HG03064 (cell line): ENCODE data around the gene TLN1.

Experiments used
- ATAC-seq: cut with Tn5 transposase; IDR thresholded peaks from one replicate; pipeline ENCODE4 v1.9.1; 2021; ENCODE audit warnings: low read depth; ENCODE audit not compliant: unreplicated experiment

Gene TLN1

DNA sequence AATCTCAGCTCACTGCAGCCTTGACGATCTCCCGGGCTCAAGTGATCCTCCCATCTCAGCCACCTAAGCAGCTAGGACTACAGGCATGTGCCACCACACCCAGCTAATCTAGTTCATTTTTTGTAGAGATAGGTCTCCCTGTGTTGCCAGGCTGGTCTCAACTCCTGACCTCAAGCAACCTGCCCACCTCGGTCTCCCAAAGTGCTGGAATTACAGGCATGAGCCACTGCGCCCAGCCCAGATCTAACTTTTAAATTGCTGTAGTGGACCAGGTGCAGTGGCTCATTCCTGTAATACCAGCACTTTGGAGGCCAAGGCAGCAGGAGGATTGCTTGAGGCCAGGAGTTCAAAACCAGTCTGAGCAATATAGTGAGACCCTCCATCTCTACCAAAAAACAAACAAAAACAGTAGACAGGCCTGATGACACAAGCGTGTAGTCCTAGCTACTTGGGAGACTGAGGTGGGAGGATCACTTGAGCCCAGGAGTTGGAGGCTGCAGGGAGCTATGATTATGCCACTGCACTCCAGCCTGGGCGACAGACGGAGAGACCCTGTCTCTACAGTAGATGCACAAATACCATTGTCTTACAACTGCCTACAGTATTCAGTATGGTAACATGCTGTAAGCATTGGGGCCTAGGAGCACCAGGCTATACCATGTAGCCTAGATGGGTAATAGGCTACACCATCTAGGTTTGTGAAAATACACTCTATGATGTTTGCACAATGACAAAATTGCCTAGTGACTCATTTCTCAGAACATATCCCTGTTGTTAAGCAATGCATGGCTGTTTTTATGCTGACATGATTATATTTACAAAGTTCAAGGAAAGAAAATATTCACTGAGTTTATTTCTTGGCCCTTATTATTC lies 79.8 kb downstream of the TLN1 start:
- ATAC-seq: no peak

DNA sequence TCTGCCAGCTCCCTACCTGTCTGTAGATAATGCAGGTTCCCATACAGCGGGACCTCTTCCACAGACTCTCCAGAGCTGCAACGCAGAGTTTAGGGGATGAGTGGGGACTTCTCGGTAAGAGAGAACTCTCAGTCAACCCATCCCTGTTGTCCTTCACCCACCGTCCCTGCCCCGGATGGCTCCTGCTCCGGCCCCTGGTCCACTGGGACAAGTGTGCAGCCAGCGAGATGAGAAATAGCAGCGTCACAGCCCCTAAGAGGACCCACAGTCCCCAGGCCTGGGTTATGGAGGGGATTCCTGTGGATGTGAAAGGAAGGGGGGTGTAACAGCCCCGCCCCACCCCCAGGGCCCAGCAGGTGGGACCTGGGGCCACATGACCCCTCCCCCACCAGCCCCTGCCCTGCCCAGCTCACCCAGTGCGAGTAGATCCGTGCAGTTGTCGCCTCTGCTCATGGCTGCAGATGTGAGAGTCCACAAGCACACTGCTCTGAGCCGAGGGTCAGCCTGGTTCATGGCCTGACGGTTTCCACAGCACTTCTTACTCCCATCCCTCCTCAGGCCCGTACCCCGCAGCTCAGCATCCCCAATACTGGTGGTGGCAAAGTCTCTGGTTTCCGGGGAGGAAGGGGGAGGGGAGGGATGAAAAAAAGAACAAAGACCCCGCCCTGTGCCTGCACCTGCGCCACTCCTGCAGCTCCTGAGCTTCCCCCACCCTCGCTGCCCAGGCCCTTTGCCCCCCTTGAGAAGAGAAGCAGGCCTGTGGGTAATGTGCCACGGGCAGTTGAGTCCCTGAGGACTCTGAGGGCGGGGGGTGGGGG lies 81.4 kb downstream of the TLN1 start, which contains the start of gene SIT1:
TSS of gene SIT1 (minus strand) at position 591 of the 818 bp plus-strand sequence. CDS start at position 513, 78 bp downstream.
- no peak for ATAC-seq

DNA sequence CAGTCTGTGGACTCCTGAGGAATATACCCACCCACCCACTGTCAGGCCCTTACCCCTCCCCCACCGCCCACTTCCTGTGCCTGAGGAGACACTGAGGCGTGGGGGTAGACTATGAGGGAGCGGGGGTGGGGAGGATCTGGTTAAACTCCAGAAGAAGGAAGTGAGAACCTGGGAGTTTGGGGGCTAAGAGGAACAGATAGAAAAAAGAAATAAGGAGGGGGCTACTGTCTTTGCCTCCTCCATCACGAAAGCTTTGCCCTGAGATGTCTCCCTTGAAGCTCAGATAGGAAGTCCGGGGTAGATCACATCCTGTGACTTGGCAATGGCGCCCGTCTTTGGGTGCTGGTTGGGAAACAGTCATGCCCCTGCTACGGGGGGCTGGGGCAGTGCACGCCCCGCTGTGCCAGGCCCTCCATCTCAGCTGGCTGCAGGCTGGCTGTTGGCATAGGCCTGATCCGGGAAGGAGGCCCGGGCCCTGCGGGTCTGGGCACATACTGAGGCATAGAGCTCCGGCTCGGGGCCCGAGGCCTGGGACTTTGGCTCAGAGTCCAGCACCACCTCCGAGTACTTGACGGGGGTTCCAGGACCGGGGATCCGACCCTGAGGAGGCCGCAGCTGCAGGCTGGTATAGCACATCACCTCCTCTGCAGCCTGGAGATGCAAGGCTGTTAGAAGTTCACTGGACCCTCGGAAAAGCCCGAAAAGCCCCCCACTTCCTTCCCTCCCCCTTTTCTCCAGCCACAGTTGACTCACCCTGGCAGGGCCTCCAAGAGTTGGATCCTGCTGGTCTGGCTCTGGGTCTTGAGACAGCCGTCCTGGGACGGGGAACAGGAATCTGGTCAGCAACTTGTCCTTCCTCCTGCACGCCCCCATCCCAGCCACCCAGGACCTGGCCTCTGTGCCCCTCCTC lies 82.3 kb downstream of the TLN1 start:
- no peak for ATAC-seq
